GM23248 (cell line): ENCODE results near the gene HNRNPA1. TPM values are rescaled to one million over a fixed set of nuclear protein-coding genes. Genes with fewer than 3 reads are reported as not detected.
"Not testable (repeated sequence)": the region's sequence is repeated elsewhere in the genome, so short reads cannot be mapped to it uniquely, and the experiment has no call there.

Source experiments
- DNase-seq: peaks from one replicate; pipeline ENCODE4 v3.0.0-alpha.2; 2015
- H2AFZ ChIP-seq: fragments of 200-600 bp; sonication (generic); 2 replicates; pipeline ENCODE4 v1.6.1; 2016; ENCODE audit warnings: antibody characterized with exemption
- H3F3A ChIP-seq: fragments of 200-600 bp; sonication (generic); 2 replicates; pipeline ENCODE4 v1.6.1; 2016; ENCODE audit warnings: mild to moderate bottlenecking, antibody characterized with exemption, mixed run types; ENCODE audit not compliant: insufficient read depth
- H3K27ac ChIP-seq: fragments of 200-600 bp; sonication (generic); 2 replicates; pipeline ENCODE4 v1.5.1; 2016; ENCODE audit warnings: mild to moderate bottlenecking
- H3K27me3 ChIP-seq: fragments of 200-600 bp; sonication (generic); replicated peaks from 2 replicates; pipeline ENCODE4 v1.6.1; 2016; ENCODE audit warnings: mild to moderate bottlenecking; ENCODE audit not compliant: insufficient read depth
- H3K36me3 ChIP-seq: fragments of 200-600 bp; sonication (generic); 2 replicates; pipeline ENCODE4 v1.6.1; 2016; ENCODE audit warnings: low read depth, mild to moderate bottlenecking
- H3K4me1 ChIP-seq: fragments of 200-600 bp; sonication (generic); 2 replicates; pipeline ENCODE4 v1.6.1; 2016; ENCODE audit warnings: mild to moderate bottlenecking; ENCODE audit not compliant: insufficient read depth
- H3K4me2 ChIP-seq: fragments of 200-600 bp; sonication (generic); one replicate; pipeline ENCODE4 v1.6.1; 2016; ENCODE audit warnings: mild to moderate bottlenecking; ENCODE audit not compliant: unreplicated experiment
- H3K4me3 ChIP-seq: fragments of 200-600 bp; sonication (generic); 2 replicates; pipeline ENCODE4 v1.5.1; 2016; ENCODE audit warnings: mild to moderate bottlenecking
- H3K79me2 ChIP-seq: fragments of 200-600 bp; sonication (generic); 2 replicates; pipeline ENCODE4 v1.6.1; 2016; ENCODE audit warnings: mild to moderate bottlenecking; ENCODE audit not compliant: insufficient read depth
- H3K9ac ChIP-seq: fragments of 200-600 bp; sonication (generic); 2 replicates; pipeline ENCODE4 v1.6.1; 2016; ENCODE audit warnings: mild to moderate bottlenecking
- H3K9me2 ChIP-seq: fragments of 200-600 bp; sonication (generic); 2 replicates; pipeline ENCODE4 v1.6.1; 2016; ENCODE audit warnings: mixed run types, mild to moderate bottlenecking, moderate library complexity; ENCODE audit not compliant: insufficient read depth
- H3K9me3 ChIP-seq: fragments of 200-600 bp; sonication (generic); one replicate; pipeline ENCODE4 v1.6.1; 2017; ENCODE audit warnings: low read depth
- H4K20me1 ChIP-seq: fragments of 200-600 bp; sonication (generic); 2 replicates; pipeline ENCODE4 v1.6.0; 2016; ENCODE audit not compliant: insufficient read depth
- EZH2 ChIP-seq: fragments of 200-600 bp; sonication (generic); IDR thresholded peaks from 2 replicates; pipeline ENCODE4 v1.6.1; 2018; ENCODE audit warnings: antibody characterized with exemption, mild to moderate bottlenecking; ENCODE audit not compliant: insufficient read depth, poor library complexity, severe bottlenecking
- EZH2phosphoT487 ChIP-seq: fragments of 200-600 bp; sonication (generic); IDR thresholded peaks from 2 replicates; pipeline ENCODE4 v1.6.1; 2018; ENCODE audit warnings: antibody characterized with exemption, moderate library complexity, mild to moderate bottlenecking, low read depth; ENCODE audit not compliant: insufficient read depth
- WGBS, 2 experiments: methylation state at CpG; one replicate each; pipeline ENCODE4 v1.1.6; 2015 to 2017; ENCODE audit warnings: low lambda C conversion rate in 2 of 2, low coverage in 1 of 2; ENCODE audit errors: missing lambda C conversion rate in 2 of 2; 5-methylcytosine and 5-hydroxymethylcytosine counted together
- in situ Hi-C: fragments of 300-500 bp; cut with MboI; formaldehyde crosslinking; loops from 2 replicates; pipeline ENCODE4 v1.15.0; 2020
- polyA plus RNA-seq: library from polyadenylated mRNA; unstranded; fragments of >200 nt; fragmentation: Nextera tagmentation; extraction: Ambion mirVana; gene quantifications from 2 replicates; pipeline ENCODE4 v1.2.1, GENCODE V29; 2016
- total RNA-seq: library from RNA; depleted of rRNA; stranded (reverse); fragments of >200 nt; shearing (Covaris generic); gene quantifications from 2 replicates; pipeline ENCODE4 v1.2.3, GENCODE V29; 2014

Gene HNRNPA1
- total and polyA plus RNA-seq, 2 experiments from 2014 or later, result 226 to 351 TPM

DNA sequence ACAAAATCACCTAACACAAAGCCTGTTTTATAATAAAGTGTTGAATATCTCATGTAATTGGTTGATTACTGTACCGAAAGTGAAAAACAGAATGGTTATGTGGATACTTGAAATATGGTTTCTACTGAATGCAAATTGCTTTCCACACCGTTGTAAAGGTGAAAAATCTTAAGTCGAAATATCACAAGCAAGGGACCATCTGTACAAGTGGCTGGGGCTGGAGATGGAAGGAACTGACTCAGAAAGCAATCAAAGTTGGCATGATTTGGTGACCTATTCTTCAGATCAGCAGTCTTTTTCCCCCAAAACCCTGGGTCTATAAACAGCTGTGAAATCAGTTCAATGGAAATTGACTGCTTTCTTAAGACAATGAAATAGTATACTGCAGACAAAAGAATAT lies 4.2 kb upstream of the HNRNPA1 start:
- H3K4me2 ChIP-seq, result no peak overlapping the region
- no peak overlapping the region for H3K27ac ChIP-seq
- no peaks in the 10 kb centered on the region for H3K27me3 ChIP-seq
- no peak overlapping the region for H2AFZ ChIP-seq
- no peak overlapping the region for H3K4me3 ChIP-seq
- in situ Hi-C loops, result no loop called here
- no peaks in the 10 kb centered on the region for H4K20me1 ChIP-seq
- peaks cover 8% of the 10 kb centered on the region for H3K36me3 ChIP-seq
- no peak overlapping the region for H3K9ac ChIP-seq
- TF ChIP-seq EZH2phosphoT487 (no peak), EZH2 (no peak)
- H3K4me1 ChIP-seq, result peaks cover 13% of the 10 kb centered on the region
- H3K79me2 ChIP-seq, result peaks cover 87% of the 10 kb centered on the region
- no peaks in the 10 kb centered on the region for H3K9me3 ChIP-seq
- no peaks in the 10 kb centered on the region for H3K9me2 ChIP-seq
- DNase-seq, result no peak
- WGBS, 2 experiments, result 95 to 96% methylated on average over 3 of the region's 3 CpGs
- peaks cover 25% of the 10 kb centered on the region for H3F3A ChIP-seq

DNA sequence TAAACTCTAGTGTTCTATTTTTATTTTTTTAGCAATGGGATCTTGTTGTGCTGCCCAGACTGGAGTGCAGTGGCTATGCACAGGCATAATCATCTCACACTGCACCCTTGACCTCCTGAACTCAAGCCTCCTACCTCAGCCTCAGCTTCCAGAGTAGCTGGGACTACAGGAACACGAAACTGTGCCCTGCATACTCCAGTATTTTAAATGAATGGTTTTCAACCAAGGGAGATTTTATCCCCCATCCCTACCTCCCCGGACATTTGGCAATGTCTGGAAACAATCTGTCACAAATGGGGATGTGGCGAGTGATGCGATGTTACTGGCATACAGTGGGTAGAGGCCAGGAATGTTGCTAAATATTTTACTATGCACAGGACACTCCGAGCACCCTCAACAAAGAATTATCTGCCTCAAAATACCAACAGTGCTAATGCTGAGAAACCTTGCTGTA lies 2.7 kb upstream of the HNRNPA1 start:
- no peak overlapping the region for H2AFZ ChIP-seq
- peak; percentile 85 for DNase-seq
- H3K4me1 ChIP-seq, result peaks cover 14% of the 10 kb centered on the region
- no peaks in the 10 kb centered on the region for H3K9me2 ChIP-seq
- H3K79me2 ChIP-seq, result peaks cover 87% of the 10 kb centered on the region
- peak overlapping the region; percentile 99 for H3K9ac ChIP-seq
- H3K36me3 ChIP-seq, result peaks cover 20% of the 10 kb centered on the region
- no peaks in the 10 kb centered on the region for H3K9me3 ChIP-seq
- H3K27ac ChIP-seq, result peak overlapping the region; percentile 91
- in situ Hi-C loops, result no loop called here
- H3K27me3 ChIP-seq, result no peaks in the 10 kb centered on the region
- 3 to 9% methylated on average over 5 of the region's 5 CpGs for WGBS, 2 experiments
- H3K4me3 ChIP-seq, result peak overlapping the region; percentile 94
- H3F3A ChIP-seq, result peaks cover 39% of the 10 kb centered on the region
- peak overlapping the region; percentile 99 for H3K4me2 ChIP-seq
- H4K20me1 ChIP-seq, result peaks cover 12% of the 10 kb centered on the region; the same call in 1 of the 2 replicates
- TF ChIP-seq EZH2 (no peak), EZH2phosphoT487 (no peak)

DNA sequence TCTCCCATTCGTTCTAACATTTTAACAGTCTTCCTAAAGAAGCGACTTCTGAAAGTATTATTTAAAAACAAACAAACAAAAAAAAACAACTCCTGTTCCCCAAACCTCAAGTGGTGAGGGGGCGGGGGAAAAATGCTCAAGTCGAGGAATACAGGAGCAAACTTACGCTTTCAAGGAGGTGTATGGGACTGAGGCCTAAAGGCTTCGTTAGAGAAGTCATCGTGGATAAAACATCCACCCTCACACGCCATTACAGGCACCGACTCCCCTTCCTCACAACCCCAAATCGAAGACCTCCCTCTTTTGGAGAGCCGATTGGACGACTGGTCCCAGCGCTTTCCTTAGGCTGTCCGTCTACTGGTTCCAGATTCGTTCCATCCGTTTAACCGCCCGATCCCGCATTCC lies 1.3 kb upstream of the HNRNPA1 start:
- H3K9me2 ChIP-seq, result no peaks in the 10 kb centered on the region
- H3F3A ChIP-seq, result peaks cover 53% of the 10 kb centered on the region
- H3K9ac ChIP-seq, result peak overlapping the region; percentile 99
- in situ Hi-C loops, result no loop called here
- peaks cover 87% of the 10 kb centered on the region for H3K79me2 ChIP-seq
- H3K27me3 ChIP-seq, result no peaks in the 10 kb centered on the region
- H3K4me2 ChIP-seq, result peak overlapping the region; percentile 99
- TF ChIP-seq EZH2, result no peak
- no peak for TF ChIP-seq EZH2phosphoT487
- H4K20me1 ChIP-seq, result peaks cover 22% of the 10 kb centered on the region
- peaks cover 28% of the 10 kb centered on the region for H3K4me1 ChIP-seq
- H3K27ac ChIP-seq, result peak overlapping the region; percentile 91
- no peaks in the 10 kb centered on the region for H3K9me3 ChIP-seq
- H3K36me3 ChIP-seq, result peaks cover 33% of the 10 kb centered on the region
- 1 to 3% methylated on average over 19 of the region's 19 CpGs for WGBS, 2 experiments
- no peak for DNase-seq
- peak overlapping the region; percentile 94 for H3K4me3 ChIP-seq
- peak overlapping the region; percentile 34 for H2AFZ ChIP-seq

DNA sequence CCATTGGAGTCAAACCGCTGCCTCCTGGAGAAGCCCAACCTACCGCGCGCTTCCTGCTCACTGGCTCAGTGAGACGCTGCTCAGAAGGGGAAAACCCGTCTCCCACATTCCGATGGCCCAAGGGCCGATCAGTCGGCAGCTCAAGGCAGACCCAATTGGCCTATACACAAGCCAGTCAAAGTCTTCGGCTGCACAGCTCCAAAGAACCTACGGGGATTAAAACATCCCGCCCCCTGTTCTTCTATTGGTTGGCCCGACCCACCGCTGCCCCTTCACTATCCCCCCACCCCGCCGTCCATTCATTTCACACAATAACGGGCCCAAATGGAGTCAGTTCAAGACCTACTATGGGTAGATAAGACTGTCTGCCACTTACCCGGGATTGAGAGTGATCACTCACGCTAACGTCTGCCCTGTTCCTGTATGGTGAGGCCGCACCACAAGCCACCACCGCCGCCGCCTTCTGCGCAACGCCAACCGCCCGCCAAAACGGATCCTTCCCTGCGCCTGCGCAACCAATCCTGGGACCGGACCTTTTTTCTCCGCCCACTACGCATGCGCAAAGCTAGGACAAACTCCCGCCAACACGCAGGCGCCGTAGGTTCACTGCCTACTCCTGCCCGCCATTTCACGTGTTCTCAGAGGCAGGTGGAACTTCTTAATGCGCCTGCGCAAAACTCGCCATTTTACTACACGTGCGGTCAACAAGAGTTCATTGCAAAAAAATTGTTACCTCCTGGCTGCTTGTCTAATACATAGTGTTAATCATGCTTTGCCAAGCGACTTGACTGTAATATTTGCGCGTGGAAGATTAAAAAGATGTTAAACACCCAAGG lies 676 bp upstream of the HNRNPA1 start, which contains the start of gene CBX5:
Gene CBX5 (minus strand): TSS at position 491 of the 836 bp plus-strand sequence. CDS start 22,472 bp downstream, outside the sequence.
- H3K79me2 ChIP-seq, result peaks cover 83% of the 10 kb centered on the region
- in situ Hi-C loops, result no loop called here
- H3K9me2 ChIP-seq, result no peaks in the 10 kb centered on the region
- TF ChIP-seq EZH2phosphoT487 (no peak), EZH2 (no peak)
- peaks cover 29% of the 10 kb centered on the region for H3K4me1 ChIP-seq
- peak within 1 kb of the TSS; percentile 99 for H3K4me2 ChIP-seq
- H3K9me3 ChIP-seq, result no peaks in the 10 kb centered on the region
- H3K4me3 ChIP-seq, result peak within 1 kb of the TSS; percentile 94
- H3K27me3 ChIP-seq, result no peaks in the 10 kb centered on the region
- H4K20me1 ChIP-seq, result peaks cover 24% of the 10 kb centered on the region
- peak within 1 kb of the TSS; percentile 91 for H3K27ac ChIP-seq
- H2AFZ ChIP-seq, result peak within 1 kb of the TSS; percentile 83
- WGBS, 2 experiments, result 1% methylated on average over 49 of the region's 49 CpGs
- DNase-seq, result peak; percentile 99
- H3K9ac ChIP-seq, result peak within 1 kb of the TSS; percentile 99
- peaks cover 59% of the 10 kb centered on the region for H3F3A ChIP-seq
- H3K36me3 ChIP-seq, result peaks cover 37% of the 10 kb centered on the region

DNA sequence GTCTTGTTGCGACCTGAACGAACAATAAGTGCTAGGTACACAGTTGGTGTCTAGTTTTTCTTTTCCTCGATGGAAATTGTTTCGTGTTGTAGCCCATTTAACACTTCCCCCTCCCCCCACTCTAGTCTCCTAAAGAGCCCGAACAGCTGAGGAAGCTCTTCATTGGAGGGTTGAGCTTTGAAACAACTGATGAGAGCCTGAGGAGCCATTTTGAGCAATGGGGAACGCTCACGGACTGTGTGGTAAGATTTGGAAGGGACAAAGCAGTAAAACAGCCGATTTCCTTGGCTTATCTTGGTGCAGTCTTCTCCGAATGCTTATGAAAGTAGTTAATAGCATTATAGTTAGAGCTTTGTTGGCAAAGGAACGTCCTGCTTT lies 724 bp downstream of the HNRNPA1 start:
- peaks cover 48% of the 10 kb centered on the region for H3K36me3 ChIP-seq
- peaks cover 33% of the 10 kb centered on the region for H4K20me1 ChIP-seq
- H2AFZ ChIP-seq, result not testable (repeated sequence)

DNA sequence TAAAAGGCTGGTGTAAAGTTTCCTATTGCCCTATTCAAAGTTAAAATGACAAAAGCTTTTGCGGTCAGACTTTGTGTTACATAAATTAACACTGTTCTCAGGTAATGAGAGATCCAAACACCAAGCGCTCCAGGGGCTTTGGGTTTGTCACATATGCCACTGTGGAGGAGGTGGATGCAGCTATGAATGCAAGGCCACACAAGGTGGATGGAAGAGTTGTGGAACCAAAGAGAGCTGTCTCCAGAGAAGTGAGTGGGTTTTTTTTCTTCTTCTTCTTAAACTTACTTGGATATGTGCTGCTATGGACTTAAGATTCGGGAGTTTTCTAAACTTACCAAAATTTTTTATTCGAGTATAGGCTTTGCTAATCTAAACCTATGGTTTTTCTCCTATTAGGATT lies 1.2 kb downstream of the HNRNPA1 start:
- H3K4me2 ChIP-seq, result peak overlapping the region; percentile 97
- H3K4me3 ChIP-seq, result peak overlapping the region; percentile 94
- H3K9ac ChIP-seq, result peak overlapping the region; percentile 99
- peaks cover 52% of the 10 kb centered on the region for H3K36me3 ChIP-seq
- in situ Hi-C loops, DNase-seq, H3K9me3 ChIP-seq, H3K9me2 ChIP-seq, H2AFZ ChIP-seq, H3K27me3 ChIP-seq: not testable (repeated sequence)
- H3K27ac ChIP-seq, result peak overlapping the region; percentile 91
- peaks cover 29% of the 10 kb centered on the region for H3K4me1 ChIP-seq
- peaks cover 38% of the 10 kb centered on the region for H4K20me1 ChIP-seq
- peaks cover 76% of the 10 kb centered on the region for H3K79me2 ChIP-seq
- WGBS, 2 experiments, result 18 to 26% methylated on average over 4 of the region's 4 CpGs
- peaks cover 78% of the 10 kb centered on the region for H3F3A ChIP-seq

More for the DNA sequence above, 724 bp downstream of the HNRNPA1 start:
- H3K9me2 ChIP-seq, H3K27me3 ChIP-seq, in situ Hi-C loops, H3K9me3 ChIP-seq, DNase-seq: not testable (repeated sequence)
- Histone ChIP-seq H3K9ac (peak overlapping the region; percentile 99), H3K79me2 (peaks cover 78% of the 10 kb centered on the region), H3K4me1 (peaks cover 29% of the 10 kb centered on the region), H3F3A (peaks cover 73% of the 10 kb centered on the region), H3K4me2 (peak overlapping the region; percentile 97), H3K4me3 (peak overlapping the region; percentile 94), H3K27ac (peak overlapping the region; percentile 91)
- 1% methylated on average over 10 of the region's 10 CpGs for WGBS, 2 experiments
